Astrocyte (in vitro differentiated cells and primary cell): ENCODE results near the gene SYNE1. TPM values are rescaled to one million over a fixed set of nuclear protein-coding genes. Genes with fewer than 3 reads are reported as not detected.

ENCODE experiments used
- DNase-seq: peaks from one replicate; pipeline ENCODE4 v3.0.0-alpha.2; 2010; ENCODE audit warnings: low read depth
- FAIRE-seq: peaks from 2 replicates; lab custom pipeline; 2011; peaks lifted over from hg19 to GRCh38; lab: Jason Lieb, UNC
- H2AFZ ChIP-seq: 2 replicates; pipeline ENCODE4 v1.6.0; 2012; ENCODE audit warnings: low read depth, low read length, inconsistent platforms
- H3K27ac ChIP-seq: 2 replicates; pipeline ENCODE4 v1.5.1; 2011; ENCODE audit warnings: low read depth, low read length, inconsistent platforms
- H3K27me3 ChIP-seq: 2 replicates; pipeline ENCODE4 v1.6.0; 2011; ENCODE audit warnings: low read length, inconsistent platforms; ENCODE audit not compliant: insufficient read depth
- H3K36me3 ChIP-seq: 2 replicates; pipeline ENCODE4 v1.5.1; 2011; ENCODE audit warnings: low read length, inconsistent platforms; ENCODE audit not compliant: insufficient read depth
- H3K4me1 ChIP-seq: 2 replicates; pipeline ENCODE4 v1.5.1; 2011; ENCODE audit warnings: low read length, inconsistent platforms; ENCODE audit not compliant: insufficient read depth
- H3K4me2 ChIP-seq: 2 replicates; pipeline ENCODE4 v1.6.0; 2012; ENCODE audit warnings: low read length, inconsistent platforms
- H3K4me3 ChIP-seq: 2 replicates; pipeline ENCODE4 v1.5.1; 2011; ENCODE audit warnings: low read depth, mild to moderate bottlenecking, low read length, inconsistent platforms; ENCODE audit not compliant: insufficient read depth
- H3K79me2 ChIP-seq: 2 replicates; pipeline ENCODE4 v1.6.0; 2012; ENCODE audit warnings: mild to moderate bottlenecking, low read length, inconsistent platforms; ENCODE audit not compliant: insufficient read depth
- H3K9ac ChIP-seq: 2 replicates; pipeline ENCODE4 v1.6.0; 2012; ENCODE audit warnings: mild to moderate bottlenecking, low read length, inconsistent platforms
- H3K9me3 ChIP-seq: 2 replicates; pipeline ENCODE4 v1.5.1; 2012; ENCODE audit warnings: low read depth, mild to moderate bottlenecking, low read length, inconsistent platforms; ENCODE audit not compliant: insufficient read depth
- H4K20me1 ChIP-seq: 2 replicates; pipeline ENCODE4 v1.6.0; 2012; ENCODE audit warnings: low read length, inconsistent platforms; ENCODE audit not compliant: insufficient read depth
- H3K27ac Mint-ChIP-seq: one replicate; pipeline ENCODE4 v1.8.0; 2021; ENCODE audit warnings: mild to moderate bottlenecking, mixed read lengths; ENCODE audit not compliant: unreplicated experiment
- H3K27me3 Mint-ChIP-seq: one replicate; pipeline ENCODE4 v1.8.0; 2021; ENCODE audit warnings: low read depth, mixed read lengths; ENCODE audit not compliant: unreplicated experiment
- H3K36me3 Mint-ChIP-seq: one replicate; pipeline ENCODE4 v1.8.0; 2021; ENCODE audit warnings: low read depth, mixed read lengths; ENCODE audit not compliant: unreplicated experiment
- H3K4me1 Mint-ChIP-seq: one replicate; pipeline ENCODE4 v1.8.0; 2021; ENCODE audit warnings: low read depth, mixed read lengths; ENCODE audit not compliant: unreplicated experiment
- H3K4me3 Mint-ChIP-seq: one replicate; pipeline ENCODE4 v1.8.0; 2021; ENCODE audit warnings: mild to moderate bottlenecking, moderate library complexity, mixed read lengths; ENCODE audit not compliant: unreplicated experiment
- H3K9me3 Mint-ChIP-seq: one replicate; pipeline ENCODE4 v1.8.0; 2021; ENCODE audit warnings: mild to moderate bottlenecking, mixed read lengths; ENCODE audit not compliant: unreplicated experiment
- EZH2 ChIP-seq: IDR thresholded peaks from 2 replicates; pipeline ENCODE4 v1.6.1; 2012; ENCODE audit warnings: mild to moderate bottlenecking, low read length, inconsistent platforms; ENCODE audit not compliant: insufficient read depth
- total RNA-seq: library from RNA; stranded (reverse); gene quantifications from 2 replicates; pipeline ENCODE4 v1.2.1, GENCODE V29; 2021
- TF ChIP-seq, protein P1 (sequence below): IDR thresholded peaks from 2 replicates; pipeline ENCODE4 v1.5.1; 2011; ENCODE audit warnings: low read depth, mild to moderate bottlenecking, inconsistent platforms, low read length, moderate library complexity; ENCODE audit not compliant: insufficient read depth

The SYNE1 gene
- total RNA-seq, 1 donor from 2014 or later: 66.5 TPM

DNA sequence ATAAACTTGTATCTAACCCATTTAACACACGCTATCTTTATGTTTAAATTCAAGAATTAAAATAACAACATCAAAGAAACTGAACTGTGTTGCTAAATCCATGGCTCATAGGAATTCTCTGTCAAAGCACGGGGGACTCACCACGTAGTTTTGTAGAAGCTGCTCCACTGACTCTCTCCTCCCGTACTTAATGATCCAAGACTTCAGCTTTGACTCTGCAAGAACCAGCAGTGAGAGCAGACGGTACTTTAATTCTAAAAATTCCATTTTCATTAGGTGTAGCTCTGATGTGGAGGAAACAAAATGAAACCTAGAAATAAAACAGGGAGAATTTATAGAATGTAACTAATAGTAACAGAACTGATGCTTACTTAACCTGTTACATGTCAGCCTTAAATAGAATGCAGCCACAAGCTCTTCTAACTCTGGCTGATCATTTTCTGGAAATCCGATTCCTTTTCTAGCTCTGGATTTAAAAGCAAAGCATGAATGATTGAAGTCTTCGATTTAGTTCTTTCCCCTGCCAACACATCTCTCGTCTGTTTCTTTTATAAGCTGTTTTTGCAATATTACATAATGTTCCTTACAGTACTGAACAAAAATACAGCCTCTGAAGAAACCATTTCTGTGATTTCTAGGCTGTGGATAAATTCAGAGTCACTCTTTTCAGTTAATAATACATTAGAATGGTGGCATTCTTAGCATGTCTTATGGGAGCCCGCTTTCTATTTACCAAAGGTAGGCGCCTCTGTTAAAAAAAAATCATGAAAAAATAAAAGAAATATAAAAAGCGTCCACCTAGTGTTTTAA is 165.5 kb downstream of the SYNE1 start:
- Histone ChIP-seq H3K4me1 (no peaks in the 10 kb centered on the region), H3K9me3 (no peaks in the 10 kb centered on the region), H3K4me3 (no peak overlapping the region), H3K27me3 (no peaks in the 10 kb centered on the region), H3K36me3 (no peaks in the 10 kb centered on the region), H3K79me2 (no peaks in the 10 kb centered on the region), H3K27ac (no peak overlapping the region), H3K4me2 (peak overlapping the region; percentile 47), H2AFZ (no peak overlapping the region), H4K20me1 (no peaks in the 10 kb centered on the region), H3K9ac (no peak overlapping the region)
- Mint-ChIP-seq H3K27ac (no peak overlapping the region), H3K27me3 (no peaks in the 10 kb centered on the region), H3K9me3 (peaks cover 3% of the 10 kb centered on the region), H3K4me3 (no peak overlapping the region), H3K36me3 (peaks cover 5% of the 10 kb centered on the region), H3K4me1 (peaks cover 6% of the 10 kb centered on the region)
- no peak for FAIRE-seq
- TF ChIP-seq, protein P1, sequence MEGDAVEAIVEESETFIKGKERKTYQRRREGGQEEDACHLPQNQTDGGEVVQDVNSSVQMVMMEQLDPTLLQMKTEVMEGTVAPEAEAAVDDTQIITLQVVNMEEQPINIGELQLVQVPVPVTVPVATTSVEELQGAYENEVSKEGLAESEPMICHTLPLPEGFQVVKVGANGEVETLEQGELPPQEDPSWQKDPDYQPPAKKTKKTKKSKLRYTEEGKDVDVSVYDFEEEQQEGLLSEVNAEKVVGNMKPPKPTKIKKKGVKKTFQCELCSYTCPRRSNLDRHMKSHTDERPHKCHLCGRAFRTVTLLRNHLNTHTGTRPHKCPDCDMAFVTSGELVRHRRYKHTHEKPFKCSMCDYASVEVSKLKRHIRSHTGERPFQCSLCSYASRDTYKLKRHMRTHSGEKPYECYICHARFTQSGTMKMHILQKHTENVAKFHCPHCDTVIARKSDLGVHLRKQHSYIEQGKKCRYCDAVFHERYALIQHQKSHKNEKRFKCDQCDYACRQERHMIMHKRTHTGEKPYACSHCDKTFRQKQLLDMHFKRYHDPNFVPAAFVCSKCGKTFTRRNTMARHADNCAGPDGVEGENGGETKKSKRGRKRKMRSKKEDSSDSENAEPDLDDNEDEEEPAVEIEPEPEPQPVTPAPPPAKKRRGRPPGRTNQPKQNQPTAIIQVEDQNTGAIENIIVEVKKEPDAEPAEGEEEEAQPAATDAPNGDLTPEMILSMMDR: no peak
- no peak for TF ChIP-seq EZH2
- no peak for DNase-seq

DNA sequence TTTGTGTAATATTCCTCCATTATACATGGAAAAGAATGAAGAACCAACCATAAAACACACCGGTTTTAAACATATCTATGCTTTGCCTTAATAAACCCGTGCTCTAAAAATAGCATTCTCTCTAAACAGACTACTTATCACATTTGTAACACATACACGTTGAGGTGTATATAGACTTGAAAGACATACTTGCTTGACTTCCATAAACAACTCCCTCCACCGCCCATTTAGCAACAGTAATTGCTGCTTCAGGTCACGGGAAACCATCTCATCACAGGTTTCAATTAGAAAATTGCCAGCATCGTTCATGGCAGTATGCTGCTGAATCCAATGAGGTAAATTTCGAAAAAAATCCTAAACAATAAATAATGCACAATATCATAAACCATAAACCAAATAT is 174.0 kb downstream of the SYNE1 start:
- H3K4me1 ChIP-seq: no peaks in the 10 kb centered on the region
- no peaks in the 10 kb centered on the region for H4K20me1 ChIP-seq
- H3K36me3 Mint-ChIP-seq: peaks cover 5% of the 10 kb centered on the region
- DNase-seq (no peak), FAIRE-seq (no peak)
- no peak overlapping the region for H3K27ac ChIP-seq
- peaks cover 12% of the 10 kb centered on the region for H3K4me1 Mint-ChIP-seq
- no peaks in the 10 kb centered on the region for H3K79me2 ChIP-seq
- H3K9me3 ChIP-seq: no peaks in the 10 kb centered on the region
- H3K36me3 ChIP-seq: no peaks in the 10 kb centered on the region
- H3K4me3 Mint-ChIP-seq: no peak overlapping the region
- H3K27me3 Mint-ChIP-seq: no peaks in the 10 kb centered on the region
- no peak overlapping the region for H3K9ac ChIP-seq
- no peak overlapping the region for H3K4me2 ChIP-seq
- H3K4me3 ChIP-seq: no peak overlapping the region
- no peaks in the 10 kb centered on the region for H3K9me3 Mint-ChIP-seq
- no peak overlapping the region for H3K27ac Mint-ChIP-seq
- no peak for TF ChIP-seq EZH2
- TF ChIP-seq, protein P1: no peak
- H2AFZ ChIP-seq: no peak overlapping the region
- H3K27me3 ChIP-seq: no peaks in the 10 kb centered on the region

DNA sequence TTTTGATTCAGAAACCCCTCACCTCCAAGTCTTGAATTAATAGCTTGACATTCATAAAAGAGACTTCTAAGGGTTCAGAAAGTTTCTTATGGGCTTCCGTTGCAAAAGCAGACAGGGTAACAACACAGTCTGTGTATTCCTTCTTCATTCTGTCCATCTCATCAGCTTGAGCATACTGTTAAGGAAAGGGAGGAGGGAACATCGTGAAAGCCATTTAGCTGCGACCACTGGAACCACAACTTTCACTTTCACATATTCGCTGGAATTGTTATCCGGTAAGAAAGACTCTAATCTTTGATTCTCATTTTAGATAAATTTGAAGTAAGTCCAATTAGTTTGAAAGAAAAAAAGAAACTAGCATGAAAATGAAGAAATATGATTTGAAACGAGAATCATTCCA is 174.4 kb downstream of the SYNE1 start:
- peaks cover 5% of the 10 kb centered on the region for H3K36me3 Mint-ChIP-seq
- Histone ChIP-seq H2AFZ (no peak overlapping the region), H3K36me3 (no peaks in the 10 kb centered on the region), H3K9me3 (no peaks in the 10 kb centered on the region), H3K79me2 (no peaks in the 10 kb centered on the region), H3K27ac (no peak overlapping the region), H3K4me3 (no peak overlapping the region), H3K4me1 (no peaks in the 10 kb centered on the region), H3K4me2 (peak overlapping the region; percentile 14), H4K20me1 (no peaks in the 10 kb centered on the region), H3K9ac (no peak overlapping the region), H3K27me3 (no peaks in the 10 kb centered on the region)
- H3K27ac Mint-ChIP-seq: no peak overlapping the region
- H3K4me1 Mint-ChIP-seq: peaks cover 12% of the 10 kb centered on the region
- H3K27me3 Mint-ChIP-seq: no peaks in the 10 kb centered on the region
- H3K9me3 Mint-ChIP-seq: no peaks in the 10 kb centered on the region
- TF ChIP-seq, protein P1: no peak
- TF ChIP-seq EZH2: no peak
- no peak overlapping the region for H3K4me3 Mint-ChIP-seq
- DNase-seq: no peak
- FAIRE-seq: peak; percentile 23
